Subcutaneous adipose tissue (tissue), 4 donors: Measurements from ENCODE around the gene ZNF354C. TPM values are rescaled to one million over a fixed set of nuclear protein-coding genes. Genes with fewer than 3 reads are reported as not detected.

ENCODE experiments used
- CTCF ChIP-seq: fragments of 450-650 bp; IDR thresholded peaks from one replicate; pipeline ENCODE4 v1.5.1; 2016; ENCODE audit warnings: low read depth, mild to moderate bottlenecking, control low read depth, antibody characterized with exemption, moderate library complexity
- total RNA-seq, 4 donors: library from RNA; depleted of rRNA; stranded (reverse); fragments of >200 nt; gene quantifications; one replicate each; pipeline ENCODE4 v1.1.0, GENCODE V29; 2016

ZNF354C gene
- total RNA-seq, 4 donors from 2014 or later, result 6.5 to 7.5 (median 7.1) TPM

DNA sequence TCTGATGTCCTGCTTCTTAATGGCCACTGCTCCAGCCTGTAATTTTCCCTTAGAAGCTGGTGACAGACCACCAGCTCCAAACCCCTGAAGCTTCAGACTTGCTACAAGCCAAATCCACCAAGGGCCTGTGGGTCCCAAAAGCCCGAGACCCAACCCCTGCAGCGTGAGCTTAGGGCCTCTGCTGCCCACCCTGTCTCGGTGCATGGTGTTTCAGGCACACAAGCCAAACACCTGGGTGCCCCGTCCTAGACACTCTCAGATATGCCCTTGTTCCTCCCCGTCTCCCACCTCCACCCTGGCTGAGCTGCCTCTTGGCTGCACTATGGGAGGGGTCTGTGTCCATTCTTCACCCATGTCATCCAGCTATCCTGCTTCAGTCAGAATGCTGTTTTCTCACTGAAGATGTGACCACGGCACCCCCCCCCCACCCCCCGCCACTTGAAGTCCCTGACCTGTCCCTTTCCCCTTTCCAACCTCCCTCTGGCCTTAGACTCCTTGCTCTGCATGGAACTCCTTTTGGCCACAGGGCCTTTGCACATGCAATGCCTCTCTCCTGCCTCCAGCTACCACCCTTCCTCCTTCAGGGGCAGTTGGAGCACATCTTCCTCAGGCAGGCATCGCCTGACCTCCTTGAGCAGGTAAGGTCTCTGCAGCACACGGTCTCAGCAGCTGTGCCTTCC, 55.8 kb downstream of the ZNF354C start:
- no peak for TF ChIP-seq CTCF

GRCh38 chr5:179118338-179118737, 58.2 kb downstream of the ZNF354C start:
- TF ChIP-seq CTCF, result no peak

DNA sequence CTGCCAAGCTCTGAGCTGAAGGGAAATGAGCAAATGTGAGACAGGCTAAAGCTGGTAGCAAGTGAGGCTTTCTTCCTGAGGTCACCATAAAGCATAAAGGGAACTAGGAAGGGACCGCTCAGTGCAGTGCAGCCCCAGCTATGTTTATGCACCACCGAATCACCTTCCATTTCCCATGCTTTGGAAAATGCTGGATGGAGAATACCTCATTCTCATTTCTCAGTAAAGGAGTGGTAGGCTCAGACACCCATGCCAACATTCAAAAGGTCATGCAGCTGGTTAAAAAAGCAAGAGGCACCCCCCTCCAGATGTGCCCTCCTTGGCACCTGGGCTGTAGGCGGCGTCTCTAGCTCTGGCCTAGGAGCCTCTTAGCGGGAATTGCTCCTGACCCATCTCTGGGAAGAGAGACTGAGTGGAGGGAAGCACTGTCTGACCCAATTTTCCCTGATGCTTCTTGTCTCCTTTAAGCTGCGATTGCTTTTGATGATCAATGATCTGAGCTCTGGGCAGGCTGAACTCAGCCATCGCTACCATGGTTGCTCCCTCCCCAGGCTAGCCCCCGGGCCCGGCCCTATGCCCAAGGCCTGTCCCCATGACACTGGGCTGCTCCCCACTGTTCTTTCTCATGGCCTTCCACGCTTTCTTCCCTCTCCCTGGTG, 58.7 kb downstream of the ZNF354C start:
- no peak for TF ChIP-seq CTCF

DNA sequence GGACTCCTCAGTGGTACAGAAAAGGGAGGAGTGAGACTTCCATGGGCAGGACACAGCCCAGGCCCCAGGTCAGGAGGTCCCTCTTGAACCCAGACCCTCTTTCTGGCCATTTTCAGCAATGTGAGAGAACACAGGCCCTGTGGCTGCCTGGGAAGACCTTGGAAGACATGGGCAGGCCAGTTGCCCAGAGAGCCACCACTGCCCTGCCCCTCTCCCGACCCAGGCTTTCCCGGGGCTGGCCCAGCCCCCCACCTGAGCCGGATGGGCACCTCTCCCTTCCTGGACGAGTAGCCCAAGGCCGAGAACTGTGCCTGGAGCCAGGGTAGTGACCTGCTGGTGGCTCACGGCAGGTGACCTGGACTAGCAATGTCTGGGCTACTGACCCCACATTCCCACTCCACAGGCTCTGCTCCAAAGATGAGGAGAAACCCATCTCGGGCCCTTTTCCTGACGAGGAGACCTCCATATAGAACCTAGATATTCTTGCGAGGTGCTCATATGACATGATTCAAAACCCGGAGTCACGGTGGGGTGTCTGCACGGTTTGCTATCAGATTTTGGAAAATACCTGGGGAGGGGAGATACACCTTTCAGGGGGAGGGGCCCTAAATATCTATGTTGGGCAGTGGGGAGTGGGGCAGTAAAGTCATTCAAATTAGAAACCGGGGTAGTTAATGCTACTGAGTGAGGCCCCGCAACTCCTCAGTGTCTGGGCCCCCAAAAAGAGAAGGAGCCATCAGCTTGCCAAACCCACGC, 59.4 kb downstream of the ZNF354C start:
- no peak for TF ChIP-seq CTCF

- no peak for TF ChIP-seq CTCF
These were observed 60.3 kb downstream of the ZNF354C start for GRCh38 chr5:179120421-179120861.

GRCh38 chr5:179120951-179121666, 60.9 kb downstream of the ZNF354C start:
- no peak for TF ChIP-seq CTCF

DNA sequence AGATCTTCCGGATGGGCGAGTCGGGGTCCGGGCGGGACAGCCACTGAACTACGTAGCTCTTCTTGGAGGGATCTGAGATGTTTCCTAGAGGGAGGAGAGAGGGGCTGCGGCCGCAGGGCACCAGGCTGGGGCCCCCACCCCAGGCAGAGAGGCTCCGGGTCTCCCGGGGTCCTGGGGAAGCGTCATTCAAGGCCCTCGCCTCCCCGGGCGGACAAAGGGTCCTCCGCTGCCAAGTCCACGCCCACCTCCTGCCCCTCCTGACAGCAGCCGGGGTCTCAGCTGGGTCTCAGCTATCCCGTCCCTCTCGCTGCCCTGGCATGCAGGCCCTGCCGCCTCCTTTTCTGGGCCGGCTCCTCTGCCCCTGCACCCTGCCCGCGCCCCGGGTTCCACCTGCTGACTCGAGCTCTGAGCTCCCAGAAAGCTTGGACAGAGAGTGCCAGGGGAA, 61.5 kb downstream of the ZNF354C start:
- no peak for TF ChIP-seq CTCF
